GM12878 (cell line): Measurements from ENCODE around the gene SLAMF1. TPM values are rescaled to one million over a fixed set of nuclear protein-coding genes. Genes with fewer than 3 reads are reported as not detected.

Experiments
- ATAC-seq: fragments of 200-7000 bp; cut with Tn5 transposase; 3 replicates; pipeline ENCODE4 v1.9.1; 2020; ENCODE audit warnings: mild to moderate bottlenecking, moderate library complexity
- BruUV-seq: library from RNA; stranded (reverse); fragments of 400-500 nt; replicated peaks from 2 replicates; lab custom pipeline; 2021; lab: Mats Ljungman, UMichigan
- CTCF ChIA-PET: fragments of 300-600 bp; sonication (Branson Sonifier 250); formaldehyde crosslinking; extraction: SDS; loops from one replicate; lab custom pipeline; 2021; ENCODE audit warnings: inconsistent platforms; lab: Yijun Ruan, JAX
- POLR2A ChIA-PET: fragments of 350-600 bp; formaldehyde crosslinking; extraction: SDS; loops from one replicate; lab custom pipeline; 2021; ENCODE audit warnings: inconsistent platforms; lab: Charles Lee
- RAD21 ChIA-PET: fragments of 300-600 bp; sonication (Branson Sonifier 250); formaldehyde crosslinking; loops from one replicate; lab custom pipeline; 2023; ENCODE audit warnings: antibody characterized with exemption; ENCODE audit not compliant: unreplicated experiment; lab: Charles Lee
- SMC1A ChIA-PET: fragments of 300-600 bp; sonication (Branson Sonifier 250); formaldehyde crosslinking; loops from one replicate; lab custom pipeline; 2023; ENCODE audit not compliant: unreplicated experiment, uncharacterized antibody; lab: Charles Lee
- DNase-seq: peaks from one replicate; pipeline ENCODE4 v3.0.0-alpha.2; 2011; ENCODE audit warnings: low read depth, low spot score
- FAIRE-seq: peaks from 3 replicates; lab custom pipeline; 2011; peaks lifted over from hg19 to GRCh38; lab: Jason Lieb, UNC
- H2AFZ ChIP-seq: 2 replicates; pipeline ENCODE4 v1.6.0; 2011; ENCODE audit warnings: low read depth, low read length, control low read depth; ENCODE audit not compliant: control insufficient read depth
- H3K27ac ChIP-seq: 2 replicates; pipeline ENCODE4 v1.5.1; 2011; ENCODE audit warnings: control low read depth; ENCODE audit not compliant: control insufficient read depth, insufficient read depth
- H3K27me3 ChIP-seq, 2 experiments: replicated peaks in 1 of 2; 2 replicates each; pipeline versions ENCODE4 v1.6.0 to v1.6.1; 2011; ENCODE audit warnings: low read length in 1 of 2; ENCODE audit not compliant: control insufficient read depth in 2 of 2, insufficient read depth in 2 of 2
- H3K36me3 ChIP-seq, 2 experiments: 2 replicates each; pipeline ENCODE4 v1.5.1; 2011; ENCODE audit warnings: low read length in 1 of 2; ENCODE audit not compliant: control insufficient read depth in 2 of 2, insufficient read depth in 2 of 2
- H3K4me1 ChIP-seq: 2 replicates; pipeline ENCODE4 v1.6.1; 2011; ENCODE audit warnings: mild to moderate bottlenecking, low read length, moderate library complexity, mixed read lengths; ENCODE audit not compliant: control insufficient read depth, insufficient read depth
- H3K4me2 ChIP-seq: 2 replicates; pipeline ENCODE4 v1.6.0; 2011; ENCODE audit warnings: control low read depth; ENCODE audit not compliant: control insufficient read depth, insufficient read depth
- H3K4me3 ChIP-seq: fragments of 200-600 bp; sonication (generic); 2 replicates; pipeline ENCODE4 v1.5.1; 2016
- H3K79me2 ChIP-seq: 2 replicates; pipeline ENCODE4 v1.6.0; 2011; ENCODE audit warnings: low read length; ENCODE audit not compliant: control insufficient read depth, insufficient read depth
- H3K9ac ChIP-seq: 2 replicates; pipeline ENCODE4 v1.8.0; 2011; ENCODE audit warnings: low read length, control low read depth, mixed read lengths; ENCODE audit not compliant: control insufficient read depth, insufficient read depth
- H3K9me3 ChIP-seq: replicated peaks from 3 replicates; pipeline ENCODE4 v1.5.1; 2011; ENCODE audit warnings: mild to moderate bottlenecking, low read length; ENCODE audit not compliant: control insufficient read depth, insufficient read depth
- H4K20me1 ChIP-seq: 2 replicates; pipeline ENCODE4 v1.6.0; 2011; ENCODE audit not compliant: control insufficient read depth, insufficient read depth
- BCL11A ChIP-seq: IDR thresholded peaks from 2 replicates; pipeline ENCODE4 v1.6.1; 2011; ENCODE audit warnings: low read depth, low read length
- BCL3 ChIP-seq: IDR thresholded peaks from 2 replicates; pipeline ENCODE4 v1.6.1; 2011; ENCODE audit warnings: borderline replicate concordance, low read depth, mild to moderate bottlenecking, moderate library complexity, low read length; ENCODE audit not compliant: insufficient read depth, poor library complexity, severe bottlenecking
- CTCF ChIP-seq, 3 experiments: IDR thresholded peaks in 2 of 3; conservative IDR thresholded peaks in 1 of 3; 2 replicates each; pipeline ENCODE4 v1.5.1; 2011; ENCODE audit warnings: low read depth in 3 of 3, low read length in 3 of 3, mild to moderate bottlenecking in 3 of 3, control low read depth in 2 of 3, moderate library complexity in 2 of 3, inconsistent platforms in 1 of 3, mixed read lengths in 1 of 3; ENCODE audit not compliant: control insufficient read depth in 2 of 3, insufficient read depth in 1 of 3; ENCODE audit errors: extremely low read depth in 1 of 3
- FOXM1 ChIP-seq: IDR thresholded peaks from 2 replicates; pipeline ENCODE4 v1.6.1; 2012; ENCODE audit warnings: low read depth, mild to moderate bottlenecking, inconsistent platforms, low read length, moderate library complexity
- HCFC1 ChIP-seq: fragments of 150-350 bp; IDR thresholded peaks from 2 replicates; pipeline ENCODE4 v1.6.1; 2014; ENCODE audit warnings: low read length
- JUND ChIP-seq: IDR thresholded peaks from 2 replicates; pipeline ENCODE4 v1.6.1; 2012; ENCODE audit warnings: low read depth, mild to moderate bottlenecking, low read length, improper control_type of control experiment, moderate library complexity
- MAX ChIP-seq: IDR thresholded peaks from 2 replicates; pipeline ENCODE4 v1.6.1; 2012; ENCODE audit warnings: low read depth, low read length, improper control_type of control experiment
- MEF2B ChIP-seq: fragments of 450-650 bp; IDR thresholded peaks from 2 replicates; pipeline ENCODE4 v1.6.1; 2018; ENCODE audit warnings: mild to moderate bottlenecking, moderate library complexity; ENCODE audit not compliant: partially characterized antibody, poor library complexity, severe bottlenecking
- MXI1 ChIP-seq: fragments of 150-350 bp; IDR thresholded peaks from 2 replicates; pipeline ENCODE4 v1.6.1; 2011; ENCODE audit warnings: low read depth, mild to moderate bottlenecking, inconsistent platforms, low read length, improper control_type of control experiment
- PML ChIP-seq: IDR thresholded peaks from 2 replicates; pipeline ENCODE4 v1.6.1; 2012; ENCODE audit warnings: low read length, inconsistent platforms
- POLR2A ChIP-seq: IDR thresholded peaks from 2 replicates; pipeline ENCODE4 v1.6.1; 2011; ENCODE audit warnings: low read depth, mild to moderate bottlenecking, low read length
- STAT3 ChIP-seq: IDR thresholded peaks from 2 replicates; pipeline ENCODE4 v1.6.1; 2011; ENCODE audit warnings: low read depth, low read length, improper control_type of control experiment
- SUZ12 ChIP-seq: fragments of 200-600 bp; sonication (generic); IDR thresholded peaks from one replicate; pipeline ENCODE4 v1.6.1; 2018; ENCODE audit warnings: antibody characterized with exemption, mild to moderate bottlenecking; ENCODE audit not compliant: unreplicated experiment
- TAF1 ChIP-seq: IDR thresholded peaks from 2 replicates; pipeline ENCODE4 v1.6.1; 2011; ENCODE audit warnings: mild to moderate bottlenecking, low read depth, low read length, borderline replicate concordance
- TCF7 ChIP-seq: IDR thresholded peaks from 2 replicates; pipeline ENCODE4 v1.6.1; 2014; ENCODE audit warnings: antibody characterized with exemption, borderline replicate concordance
- ZNF622 ChIP-seq: fragments of 450-650 bp; IDR thresholded peaks from 2 replicates; pipeline ENCODE4 v1.6.1; 2017; ENCODE audit warnings: mild to moderate bottlenecking, inconsistent platforms
- ZNF687 ChIP-seq: fragments of 450-650 bp; IDR thresholded peaks from 2 replicates; pipeline ENCODE4 v1.6.1; 2017; ENCODE audit warnings: mild to moderate bottlenecking, moderate library complexity
- WGBS: methylation state at CpG from one replicate; pipeline ENCODE4 v1.1.6; 2016; ENCODE audit warnings: low lambda C conversion rate; ENCODE audit not compliant: insufficient replicate concordance, insufficient coverage; ENCODE audit errors: missing lambda C conversion rate; 5-methylcytosine and 5-hydroxymethylcytosine counted together
- in situ Hi-C: fragments of 300-500 bp; cut with MboI; formaldehyde crosslinking; loops from 9 replicates; pipeline ENCODE4 v1.14.3; 2018; ENCODE audit warnings: mixed read lengths
- intact Hi-C: fragments of 100-400 bp; cut with micrococcal nuclease; formaldehyde crosslinking; loops from one replicate; pipeline ENCODE4 v1.14.2; 2022; ENCODE audit not compliant: unreplicated experiment
- polyA plus RNA-seq, 11 experiments: library from polyadenylated mRNA; depleted of rRNA in 4 of 11; unstranded in 6 of 11; stranded (reverse) in 5 of 11; fragments of >200 nt; fragmentation: Nextera tagmentation in 4 of 11; fragmentation: Illumina TruSeq in 1 of 11; extraction: Ambion mirVana in 4 of 11; extraction: Trizol in 1 of 11; gene quantifications; 1 replicate in 1 of 11; 2 replicates in 10 of 11; pipeline versions ENCODE4 v1.2.1 to v1.2.3, GENCODE V29; 2011 to 2016; ENCODE audit warnings: inconsistent platforms in 2 of 11, missing spikeins in 2 of 11, low read depth in 1 of 11
- total RNA-seq, 4 experiments: library from RNA; depleted of rRNA in 3 of 4; stranded (reverse); fragments of >200 nt in 3 of 4; fragmentation: Illumina TruSeq in 1 of 4; extraction: Trizol in 1 of 4; gene quantifications; 2 replicates each; pipeline versions ENCODE4 v1.2.1 to v1.2.3, GENCODE V29; 2013 to 2021

SLAMF1 gene
- total and polyA plus RNA-seq, 10 of the 15 experiments (the other 5 are each of a cell fraction or from before 2014, with no cell fraction given), result 87.3 to 260 (median 131) TPM

GRCh38 chr1:160608057-160608456 lies 38.8 kb downstream of the SLAMF1 start:
- SMC1A ChIA-PET, result interaction anchor here (0.9 to 7.1 kb wide), 17 partner anchors 11 to 254 kb away, joined by 3 to 395 read pairs (median 7); partner anchors contain the start of gene SLAMF6
- peak overlapping the region; percentile 45 for H3K27ac ChIP-seq
- no peaks in the 10 kb centered on the region for H4K20me1 ChIP-seq
- CTCF ChIA-PET, result interaction anchor here (0.6 to 9.9 kb wide), 16 partner anchors 10 to 266 kb away, joined by 3 to 355 read pairs (median 4); partner anchors contain the start of genes CD84 and SLAMF6
- ATAC-seq, result peak; percentile 9; the same call in 2 of the 3 replicates
- H3K27me3 ChIP-seq, result no peaks in the 10 kb centered on the region
- DNase-seq, result no peak
- intact Hi-C loops (loop anchor here (5.0 kb wide), 2 partner anchors 266 to 416 kb away; partner anchors contain the start of genes CASQ1, COPA and NCSTN), in situ Hi-C loops (loop anchor here (5.0 kb wide), 2 partner anchors 61 to 181 kb away; no protein-coding TSS in a partner anchor)
- H3K79me2 ChIP-seq, result no peaks in the 10 kb centered on the region
- POLR2A ChIA-PET, result interaction anchor here (0.9 to 5.3 kb wide), 6 partner anchors 12 to 179 kb away, joined by 3 to 45 read pairs (median 10); partner anchors contain the start of gene CD84
- peaks cover 6% of the 10 kb centered on the region for H3K9me3 ChIP-seq
- H3K4me3 ChIP-seq, result no peak overlapping the region
- no peak overlapping the region for H3K4me2 ChIP-seq
- no peak overlapping the region for H2AFZ ChIP-seq
- FAIRE-seq, result no peak
- RAD21 ChIA-PET, result interaction anchor here (0.9 to 8.3 kb wide), 8 partner anchors 14 to 316 kb away, joined by 3 to 257 read pairs (median 14); partner anchors contain the start of gene CD84
- H3K4me1 ChIP-seq, result peaks cover 30% of the 10 kb centered on the region
- 43% methylated on average over 6 of the region's 6 CpGs for WGBS
- peaks cover 13 to 17% of the 10 kb centered on the region in 2 experiments for H3K36me3 ChIP-seq
- no peak overlapping the region for H3K9ac ChIP-seq
- BruUV-seq, result no TSS peak
- no peak for TF ChIP-seq ZNF622
- peak; percentile 5 for TF ChIP-seq BCL3
- TF ChIP-seq FOXM1, result no peak
- no peak for TF ChIP-seq SUZ12
- 0 out of 2 replicates have a peak, but pooled peaks have one; percentile 45 for TF ChIP-seq POLR2A
- TF ChIP-seq MEF2B, result no peak
- TF ChIP-seq ZNF687, result 0 out of 2 replicates have a peak, but pooled peaks have one; percentile 33
- no peak for TF ChIP-seq HCFC1
- no peak for TF ChIP-seq STAT3
- TF ChIP-seq PML, result 0 out of 2 replicates have a peak, but pooled peaks have one; percentile 30
- TF ChIP-seq TAF1, result no peak
- TF ChIP-seq TCF7, result no peak
- no peak for TF ChIP-seq BCL11A
- TF ChIP-seq MXI1, result no peak
- TF ChIP-seq MAX, result 0 out of 2 replicates have a peak, but pooled peaks have one; percentile 9
- no peak for TF ChIP-seq CTCF (IDR thresholded peaks at IDR 0.05 in 2 of 3, conservative IDR thresholded peaks at IDR 0.05 in 1 of 3; ENCODE audit: control insufficient read depth in 2 of 3, extremely low read depth in 1 of 3, insufficient read depth in 1 of 3, low read depth in 3 of 3, low read length in 3 of 3)
- no peak for TF ChIP-seq JUND
